HepG2 (cell line): ENCODE data around the gene LMAN1L. TPM values are rescaled to one million over a fixed set of nuclear protein-coding genes. Genes with fewer than 3 reads are reported as not detected.

Source experiments
- CEBPG ChIP-seq: IDR thresholded peaks from 2 replicates; pipeline ENCODE4 v1.6.1; 2016
- DZIP1 ChIP-seq: sonication (generic); formaldehyde crosslinking; IDR thresholded peaks from 2 replicates; pipeline ENCODE4 v1.5.0; 2020; ENCODE audit warnings: mild to moderate bottlenecking, missing genetic modification reagents
- GZF1 ChIP-seq: sonication (generic); formaldehyde crosslinking; IDR thresholded peaks from 2 replicates; pipeline ENCODE4 v1.5.1; 2020; ENCODE audit warnings: mild to moderate bottlenecking, missing genetic modification reagents
- HMG20B ChIP-seq: conservative IDR thresholded peaks from 2 replicates; pipeline ENCODE4 v1.6.1; 2016; ENCODE audit warnings: missing genetic modification reagents, missing compliant biosample characterization
- JDP2 ChIP-seq: sonication (generic); formaldehyde crosslinking; IDR thresholded peaks from 2 replicates; pipeline ENCODE4 v1.8.1; 2022; ENCODE audit warnings: missing genetic modification reagents, borderline replicate concordance
- MIXL1 ChIP-seq: IDR thresholded peaks from 2 replicates; pipeline ENCODE4 v1.6.1; 2016
- NFKB2 ChIP-seq: sonication (generic); formaldehyde crosslinking; IDR thresholded peaks from 2 replicates; pipeline ENCODE4 v1.4.0; 2020; ENCODE audit warnings: missing genetic modification reagents, borderline replicate concordance
- NR2F6 ChIP-seq, 2 experiments: IDR thresholded peaks; 2 replicates each; pipeline ENCODE4 v1.6.1; 2016; ENCODE audit warnings: antibody characterized with exemption in 1 of 2, mild to moderate bottlenecking in 1 of 2
- SAFB2 ChIP-seq: sonication (generic); formaldehyde crosslinking; IDR thresholded peaks from 2 replicates; pipeline ENCODE4 v1.5.1; 2020; ENCODE audit warnings: missing genetic modification reagents, low read depth, mild to moderate bottlenecking, borderline replicate concordance
- SMAD1 ChIP-seq: sonication (generic); formaldehyde crosslinking; IDR thresholded peaks from 2 replicates; pipeline ENCODE4 v1.4.0; 2020; ENCODE audit warnings: missing genetic modification reagents, low read depth, mild to moderate bottlenecking, borderline replicate concordance
- ZBTB34 ChIP-seq: sonication (generic); formaldehyde crosslinking; IDR thresholded peaks from 2 replicates; pipeline ENCODE4 v1.8.0; 2022; ENCODE audit warnings: mild to moderate bottlenecking, missing genetic modification reagents
- ZBTB40 ChIP-seq, 2 experiments: fragments of 450-650 bp in 1 of 2; sonication (generic) in 1 of 2; formaldehyde crosslinking in 1 of 2; IDR thresholded peaks; 2 replicates each; pipeline versions ENCODE4 v1.6.1 to v1.8.0; 2016 to 2022; ENCODE audit warnings: antibody characterized with exemption in 1 of 2, mild to moderate bottlenecking in 1 of 2, missing genetic modification reagents in 1 of 2
- ZNF143 ChIP-seq: sonication (generic); formaldehyde crosslinking; IDR thresholded peaks from 2 replicates; pipeline ENCODE4 v1.4.0; 2020; ENCODE audit warnings: missing genetic modification reagents
- polyA plus RNA-seq, 8 experiments: library from polyadenylated mRNA; depleted of rRNA in 3 of 8; stranded (reverse) in 7 of 8; unstranded in 1 of 8; fragments of >200 nt; fragmentation: Illumina TruSeq in 4 of 8; extraction: Trizol in 4 of 8; gene quantifications; 2 replicates each; pipeline versions ENCODE4 v1.2.1 to v1.2.3, GENCODE V29; 2011 to 2016; ENCODE audit warnings: low read depth in 4 of 8, missing spikeins in 1 of 8, mixed read lengths in 1 of 8; ENCODE audit not compliant: insufficient read depth in 1 of 8
- total RNA-seq, 5 experiments: library from RNA; depleted of rRNA; stranded (reverse); fragments of >200 nt; fragmentation: Illumina TruSeq; extraction: Trizol; gene quantifications; 2 replicates each; pipeline ENCODE4 v1.2.3, GENCODE V29; 2016; ENCODE audit warnings: low read depth in 1 of 5
- TF ChIP-seq, protein P1 (sequence below): IDR thresholded peaks from 2 replicates; pipeline ENCODE4 v1.6.1; 2016; ENCODE audit warnings: control low read depth

The LMAN1L gene
- total and polyA plus RNA-seq, 2 of the 13 experiments (the other 11 are each of a cell fraction or from before 2014, with no cell fraction given): not detected

- 0 out of 2 replicates have a peak, but pooled peaks have one; percentile 9 for TF ChIP-seq DZIP1
- TF ChIP-seq ZBTB34 (CRISPR knock-in tag): no peak
- TF ChIP-seq, protein P1, sequence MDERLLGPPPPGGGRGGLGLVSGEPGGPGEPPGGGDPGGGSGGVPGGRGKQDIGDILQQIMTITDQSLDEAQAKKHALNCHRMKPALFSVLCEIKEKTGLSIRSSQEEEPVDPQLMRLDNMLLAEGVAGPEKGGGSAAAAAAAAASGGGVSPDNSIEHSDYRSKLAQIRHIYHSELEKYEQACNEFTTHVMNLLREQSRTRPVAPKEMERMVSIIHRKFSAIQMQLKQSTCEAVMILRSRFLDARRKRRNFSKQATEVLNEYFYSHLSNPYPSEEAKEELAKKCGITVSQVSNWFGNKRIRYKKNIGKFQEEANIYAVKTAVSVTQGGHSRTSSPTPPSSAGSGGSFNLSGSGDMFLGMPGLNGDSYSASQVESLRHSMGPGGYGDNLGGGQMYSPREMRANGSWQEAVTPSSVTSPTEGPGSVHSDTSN (CRISPR knock-in tag): no peak
- no peak for TF ChIP-seq HMG20B (CRISPR knock-in tag)
- no peak for TF ChIP-seq ZBTB40 (IDR thresholded peaks at IDR 0.05)
- TF ChIP-seq ZBTB40 (CRISPR knock-in tag; IDR thresholded peaks at IDR 0.05): no peak
- TF ChIP-seq JDP2 (CRISPR knock-in tag): no peak
- no peak for TF ChIP-seq CEBPG
- TF ChIP-seq NFKB2 (CRISPR knock-in tag): peak; percentile 15; the same call in 1 of the 2 replicates
- TF ChIP-seq SAFB2 (CRISPR knock-in tag): no peak
- peak; percentile 27; the same call in 1 of the 2 replicates for TF ChIP-seq NR2F6 (IDR thresholded peaks at IDR 0.05)
- peak; percentile 63; the same call in 1 of the 2 replicates for TF ChIP-seq NR2F6 (CRISPR knock-in tag; IDR thresholded peaks at IDR 0.05)
- TF ChIP-seq ZNF143: no peak
- no peak for TF ChIP-seq MIXL1 (CRISPR knock-in tag)
- no peak for TF ChIP-seq GZF1
- TF ChIP-seq SMAD1: no peak
These were observed 12.6 kb upstream of the LMAN1L start (continued) for GRCh38 chr15:74799856-74800558.
